K562 (cell line): ENCODE results near the gene TNNI2. TPM values are rescaled to one million over a fixed set of nuclear protein-coding genes. Genes with fewer than 3 reads are reported as not detected.

Experiments
- ATAC-seq: fragments of 200-7000 bp; cut with Tn5 transposase; 3 replicates; pipeline ENCODE4 v1.9.1; 2020; ENCODE audit warnings: moderate library complexity
- BruUV-seq: library from RNA; stranded (reverse); fragments of 400-500 nt; replicated peaks from 2 replicates; lab custom pipeline; 2021; lab: Mats Ljungman, UMichigan
- CTCF ChIA-PET: fragments of 300-600 bp; formaldehyde crosslinking; extraction: SDS; loops from one replicate; lab custom pipeline; 2021; ENCODE audit warnings: low intra/inter-chr PET ratio; lab: Yijun Ruan, JAX
- POLR2A ChIA-PET: fragments of 300-600, 350-650 bp; sonication (Branson Sonifier 250); formaldehyde crosslinking; extraction: SDS; loops from one replicate; lab custom pipeline; 2021; ENCODE audit warnings: antibody characterized with exemption, inconsistent platforms; lab: Yijun Ruan, JAX
- DNase-seq, 4 experiments: peaks; one replicate each; pipeline versions ENCODE4 v3.0.0 to v3.0.0-alpha.2; 2011 to 2018; ENCODE audit warnings: low spot score in 3 of 4, mixed read lengths in 3 of 4; ENCODE audit errors: extremely low read depth in 1 of 4
- FAIRE-seq: peaks from 2 replicates; lab custom pipeline; 2011; peaks lifted over from hg19 to GRCh38; lab: Jason Lieb, UNC
- H2AFZ ChIP-seq: 2 replicates; pipeline ENCODE4 v1.6.0; 2011; ENCODE audit warnings: low read depth, low read length, control low read depth, inconsistent platforms
- H3K27ac ChIP-seq: fragments of 200-600 bp; 3 replicates; pipeline ENCODE4 v1.8.0; 2011; ENCODE audit warnings: low read depth, mild to moderate bottlenecking, control low read depth, inconsistent platforms, low read length, moderate library complexity, mixed read lengths; ENCODE audit errors: extremely low read depth
- H3K27me3 ChIP-seq, 2 experiments: fragments of 300-600 bp in 1 of 2; 2 replicates in 1 of 2; 3 replicates in 1 of 2; pipeline versions ENCODE4 v1.6.0 to v1.8.0; 2011; ENCODE audit warnings: inconsistent platforms in 2 of 2, low read length in 2 of 2, mild to moderate bottlenecking in 1 of 2, mixed read lengths in 1 of 2, moderate library complexity in 1 of 2; ENCODE audit not compliant: control insufficient read depth in 2 of 2, insufficient read depth in 2 of 2
- H3K36me3 ChIP-seq: fragments of 300-600 bp; 3 replicates; pipeline ENCODE4 v1.8.0; 2011; ENCODE audit warnings: mild to moderate bottlenecking, low read length, inconsistent platforms; ENCODE audit not compliant: control insufficient read depth, insufficient read depth
- H3K4me1 ChIP-seq, 2 experiments: fragments of 200-600 bp in 1 of 2; replicated peaks in 1 of 2; 2 replicates in 1 of 2; 3 replicates in 1 of 2; pipeline versions ENCODE4 v1.5.1 to v1.8.0; 2011; ENCODE audit warnings: inconsistent platforms in 2 of 2, low read length in 2 of 2, mild to moderate bottlenecking in 1 of 2, mixed read lengths in 1 of 2, moderate library complexity in 1 of 2; ENCODE audit not compliant: control insufficient read depth in 2 of 2, insufficient read depth in 2 of 2
- H3K4me2 ChIP-seq: 2 replicates; pipeline ENCODE4 v1.6.1; 2011; ENCODE audit warnings: low read length, control low read depth, inconsistent platforms, mixed read lengths; ENCODE audit not compliant: insufficient read depth
- H3K4me3 ChIP-seq: fragments of 200-600 bp; sonication (generic), shearing (Covaris generic); 2 replicates; pipeline ENCODE4 v1.5.1; 2016; ENCODE audit warnings: control low read depth, inconsistent platforms
- H3K79me2 ChIP-seq: fragments of 200-600 bp; 3 replicates; pipeline ENCODE4 v1.8.0; 2011; ENCODE audit warnings: low read length, inconsistent platforms; ENCODE audit not compliant: control insufficient read depth, insufficient read depth
- H3K9ac ChIP-seq, 2 experiments: 2 replicates each; pipeline versions ENCODE4 v1.6.0 to v1.6.1; 2011; ENCODE audit warnings: low read depth in 2 of 2, low read length in 2 of 2, control low read depth in 1 of 2, inconsistent platforms in 1 of 2, mild to moderate bottlenecking in 1 of 2, mixed read lengths in 1 of 2; ENCODE audit not compliant: insufficient read depth in 1 of 2
- H3K9me1 ChIP-seq: one replicate; pipeline ENCODE4 v1.6.0; 2011; ENCODE audit warnings: inconsistent platforms, mild to moderate bottlenecking, low read length, moderate library complexity; ENCODE audit not compliant: control insufficient read depth, insufficient read depth
- H3K9me3 ChIP-seq: replicated peaks from 2 replicates; pipeline ENCODE4 v1.5.1; 2011; ENCODE audit warnings: low read depth, low read length, inconsistent platforms; ENCODE audit not compliant: control insufficient read depth, insufficient read depth
- H4K20me1 ChIP-seq: replicated peaks from 2 replicates; pipeline ENCODE4 v1.6.1; 2011; ENCODE audit warnings: low read length, inconsistent platforms, mixed read lengths; ENCODE audit not compliant: control insufficient read depth, insufficient read depth
- CREBBP ChIP-seq: IDR thresholded peaks from one replicate; pipeline ENCODE4 v1.6.1; 2012; ENCODE audit warnings: low read depth, mild to moderate bottlenecking, control low read depth, inconsistent platforms, low read length
- DACH1 ChIP-seq: fragments of 450-650 bp; IDR thresholded peaks from 2 replicates; pipeline ENCODE4 v1.6.1; 2018; ENCODE audit not compliant: partially characterized antibody
- DIDO1 ChIP-seq: fragments of 450-650 bp; IDR thresholded peaks from 2 replicates; pipeline ENCODE4 v1.6.1; 2016; ENCODE audit warnings: low read depth, missing biosample characterization, missing genetic modification characterization
- MEF2D ChIP-seq: conservative IDR thresholded peaks from 2 replicates; pipeline ENCODE4 v1.6.1; 2016; ENCODE audit warnings: low read depth, missing genetic modification characterization, missing compliant biosample characterization
- NEUROD1 ChIP-seq: fragments of 150-350 bp; IDR thresholded peaks from 2 replicates; pipeline ENCODE4 v1.6.1; 2014; ENCODE audit warnings: borderline replicate concordance, low read length, low read depth; ENCODE audit not compliant: partially characterized antibody
- NFIC ChIP-seq: fragments of 450-650 bp; IDR thresholded peaks from 2 replicates; pipeline ENCODE4 v1.6.1; 2017; ENCODE audit warnings: mild to moderate bottlenecking, inconsistent platforms
- SMARCE1 ChIP-seq: fragments of 450-650 bp; IDR thresholded peaks from 2 replicates; pipeline ENCODE4 v1.7.1; 2016; ENCODE audit warnings: mild to moderate bottlenecking
- ZNF124 ChIP-seq: sonication (generic); formaldehyde crosslinking; IDR thresholded peaks from 2 replicates; pipeline ENCODE4 v1.8.1; 2022; ENCODE audit warnings: missing genetic modification reagents
- WGBS: fragments of 100-300 bp; shearing (Covaris generic); methylation state at CpG from one replicate; pipeline ENCODE4 v1.1.6; 2016; ENCODE audit warnings: low coverage, mixed read lengths; ENCODE audit not compliant: insufficient coverage; ENCODE audit errors: missing lambda C conversion rate; 5-methylcytosine and 5-hydroxymethylcytosine counted together
- in situ Hi-C: fragments of 300-500 bp; cut with MboI; formaldehyde crosslinking; loops from 4 replicates; pipeline ENCODE4 v1.15.0; 2018; ENCODE audit warnings: inconsistent platforms, mixed read lengths
- intact Hi-C: fragments of 100-400 bp; cut with micrococcal nuclease; formaldehyde crosslinking; loops from 2 replicates; pipeline ENCODE4 v1.14.2; 2022
- polyA plus RNA-seq, 8 experiments: library from polyadenylated mRNA; depleted of rRNA in 4 of 8; stranded (reverse) in 5 of 8; unstranded in 3 of 8; fragments of >200 nt; fragmentation: Nextera tagmentation in 2 of 8; fragmentation: Illumina TruSeq in 1 of 8; extraction: Ambion mirVana in 2 of 8; extraction: Trizol in 1 of 8; gene quantifications; 2 replicates each; pipeline versions ENCODE4 v1.2.1 to v1.2.3, GENCODE V29; 2011 to 2014; ENCODE audit warnings: inconsistent platforms in 1 of 8, missing spikeins in 1 of 8
- total RNA-seq, 7 experiments: library from RNA; depleted of rRNA in 6 of 7; stranded (reverse); fragments of >200 nt in 6 of 7; fragmentation: Illumina TruSeq in 2 of 7; extraction: Trizol in 2 of 7; gene quantifications; 2 replicates each; pipeline versions ENCODE4 v1.2.1 to v1.2.3, GENCODE V29; 2011 to 2021; ENCODE audit warnings: low replicate concordance in 1 of 7
- TF ChIP-seq, protein P1 (sequence below): fragments of 450-650 bp; IDR thresholded peaks from 2 replicates; pipeline ENCODE4 v1.6.1; 2016; ENCODE audit warnings: mild to moderate bottlenecking, moderate library complexity
- TF ChIP-seq, protein P2 (sequence below), 2 experiments: fragments of 450-650 bp; conservative IDR thresholded peaks; 2 replicates each; pipeline ENCODE4 v1.6.1; 2017; ENCODE audit warnings: mild to moderate bottlenecking in 2 of 2, moderate library complexity in 2 of 2

Gene TNNI2
- total and polyA plus RNA-seq, 9 of the 15 experiments (the other 6 are each of a cell fraction or from before 2014, with no cell fraction given), result not detected

DNA sequence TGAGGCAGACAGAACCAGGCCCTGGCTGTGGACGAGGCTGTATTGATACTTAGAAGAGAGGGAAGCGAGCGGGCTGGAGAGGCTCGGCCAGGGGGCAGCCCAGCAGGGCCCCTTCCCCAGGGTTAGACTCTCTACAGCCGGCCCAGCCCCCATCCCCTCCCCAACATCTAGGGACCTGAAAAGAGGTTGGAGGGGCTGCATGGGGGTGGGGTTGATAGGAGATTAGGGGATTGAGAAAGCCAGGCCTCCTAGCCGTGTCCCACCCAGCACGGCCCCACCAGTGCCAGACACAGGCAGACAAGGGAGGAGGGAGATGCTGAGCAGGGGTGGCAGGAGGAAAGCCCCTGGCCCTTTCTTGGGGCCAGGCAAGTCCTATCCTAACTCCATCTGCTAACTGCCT lies 19.8 kb downstream of the TNNI2 start:
- Histone ChIP-seq H3K9me1 (no peaks in the 10 kb centered on the region), H3K27me3 (peaks cover 4 to 59% of the 10 kb centered on the region in 2 experiments; a peak in 3 of 5 replicates), H3K27ac (no peak overlapping the region), H3K4me3 (no peak overlapping the region), H3K36me3 (no peaks in the 10 kb centered on the region), H3K4me1 (peaks cover 0 to 13% of the 10 kb centered on the region in 2 experiments; a peak in 2 of 5 replicates), H3K79me2 (no peaks in the 10 kb centered on the region), H3K9me3 (no peaks in the 10 kb centered on the region), H2AFZ (no peak overlapping the region), H3K9ac (no peak overlapping the region), H4K20me1 (peaks cover 3% of the 10 kb centered on the region), H3K4me2 (no peak overlapping the region)
- no peak for FAIRE-seq
- CTCF ChIA-PET, result no interaction called here
- in situ Hi-C loops (loop anchor here (10.0 kb wide), 1 partner anchor 296 kb away; no protein-coding TSS in a partner anchor), intact Hi-C loops (no loop called here)
- no peak for ATAC-seq
- POLR2A ChIA-PET, result interaction anchor here (0.6 kb wide), 1 partner anchor 101 kb away, joined by 3 read pairs; no protein-coding TSS in a partner anchor
- 2% methylated on average over 7 of the region's 7 CpGs for WGBS
- DNase-seq, result no peak
- BruUV-seq, result no TSS peak
- TF ChIP-seq DACH1 (no peak), NEUROD1 (no peak), DIDO1 (tag) (no peak), SMARCE1 (no peak), MEF2D (no peak), NFIC (no peak), CREBBP (no peak), ZNF124 (CRISPR knock-in tag) (no peak)
- TF ChIP-seq, protein P1, sequence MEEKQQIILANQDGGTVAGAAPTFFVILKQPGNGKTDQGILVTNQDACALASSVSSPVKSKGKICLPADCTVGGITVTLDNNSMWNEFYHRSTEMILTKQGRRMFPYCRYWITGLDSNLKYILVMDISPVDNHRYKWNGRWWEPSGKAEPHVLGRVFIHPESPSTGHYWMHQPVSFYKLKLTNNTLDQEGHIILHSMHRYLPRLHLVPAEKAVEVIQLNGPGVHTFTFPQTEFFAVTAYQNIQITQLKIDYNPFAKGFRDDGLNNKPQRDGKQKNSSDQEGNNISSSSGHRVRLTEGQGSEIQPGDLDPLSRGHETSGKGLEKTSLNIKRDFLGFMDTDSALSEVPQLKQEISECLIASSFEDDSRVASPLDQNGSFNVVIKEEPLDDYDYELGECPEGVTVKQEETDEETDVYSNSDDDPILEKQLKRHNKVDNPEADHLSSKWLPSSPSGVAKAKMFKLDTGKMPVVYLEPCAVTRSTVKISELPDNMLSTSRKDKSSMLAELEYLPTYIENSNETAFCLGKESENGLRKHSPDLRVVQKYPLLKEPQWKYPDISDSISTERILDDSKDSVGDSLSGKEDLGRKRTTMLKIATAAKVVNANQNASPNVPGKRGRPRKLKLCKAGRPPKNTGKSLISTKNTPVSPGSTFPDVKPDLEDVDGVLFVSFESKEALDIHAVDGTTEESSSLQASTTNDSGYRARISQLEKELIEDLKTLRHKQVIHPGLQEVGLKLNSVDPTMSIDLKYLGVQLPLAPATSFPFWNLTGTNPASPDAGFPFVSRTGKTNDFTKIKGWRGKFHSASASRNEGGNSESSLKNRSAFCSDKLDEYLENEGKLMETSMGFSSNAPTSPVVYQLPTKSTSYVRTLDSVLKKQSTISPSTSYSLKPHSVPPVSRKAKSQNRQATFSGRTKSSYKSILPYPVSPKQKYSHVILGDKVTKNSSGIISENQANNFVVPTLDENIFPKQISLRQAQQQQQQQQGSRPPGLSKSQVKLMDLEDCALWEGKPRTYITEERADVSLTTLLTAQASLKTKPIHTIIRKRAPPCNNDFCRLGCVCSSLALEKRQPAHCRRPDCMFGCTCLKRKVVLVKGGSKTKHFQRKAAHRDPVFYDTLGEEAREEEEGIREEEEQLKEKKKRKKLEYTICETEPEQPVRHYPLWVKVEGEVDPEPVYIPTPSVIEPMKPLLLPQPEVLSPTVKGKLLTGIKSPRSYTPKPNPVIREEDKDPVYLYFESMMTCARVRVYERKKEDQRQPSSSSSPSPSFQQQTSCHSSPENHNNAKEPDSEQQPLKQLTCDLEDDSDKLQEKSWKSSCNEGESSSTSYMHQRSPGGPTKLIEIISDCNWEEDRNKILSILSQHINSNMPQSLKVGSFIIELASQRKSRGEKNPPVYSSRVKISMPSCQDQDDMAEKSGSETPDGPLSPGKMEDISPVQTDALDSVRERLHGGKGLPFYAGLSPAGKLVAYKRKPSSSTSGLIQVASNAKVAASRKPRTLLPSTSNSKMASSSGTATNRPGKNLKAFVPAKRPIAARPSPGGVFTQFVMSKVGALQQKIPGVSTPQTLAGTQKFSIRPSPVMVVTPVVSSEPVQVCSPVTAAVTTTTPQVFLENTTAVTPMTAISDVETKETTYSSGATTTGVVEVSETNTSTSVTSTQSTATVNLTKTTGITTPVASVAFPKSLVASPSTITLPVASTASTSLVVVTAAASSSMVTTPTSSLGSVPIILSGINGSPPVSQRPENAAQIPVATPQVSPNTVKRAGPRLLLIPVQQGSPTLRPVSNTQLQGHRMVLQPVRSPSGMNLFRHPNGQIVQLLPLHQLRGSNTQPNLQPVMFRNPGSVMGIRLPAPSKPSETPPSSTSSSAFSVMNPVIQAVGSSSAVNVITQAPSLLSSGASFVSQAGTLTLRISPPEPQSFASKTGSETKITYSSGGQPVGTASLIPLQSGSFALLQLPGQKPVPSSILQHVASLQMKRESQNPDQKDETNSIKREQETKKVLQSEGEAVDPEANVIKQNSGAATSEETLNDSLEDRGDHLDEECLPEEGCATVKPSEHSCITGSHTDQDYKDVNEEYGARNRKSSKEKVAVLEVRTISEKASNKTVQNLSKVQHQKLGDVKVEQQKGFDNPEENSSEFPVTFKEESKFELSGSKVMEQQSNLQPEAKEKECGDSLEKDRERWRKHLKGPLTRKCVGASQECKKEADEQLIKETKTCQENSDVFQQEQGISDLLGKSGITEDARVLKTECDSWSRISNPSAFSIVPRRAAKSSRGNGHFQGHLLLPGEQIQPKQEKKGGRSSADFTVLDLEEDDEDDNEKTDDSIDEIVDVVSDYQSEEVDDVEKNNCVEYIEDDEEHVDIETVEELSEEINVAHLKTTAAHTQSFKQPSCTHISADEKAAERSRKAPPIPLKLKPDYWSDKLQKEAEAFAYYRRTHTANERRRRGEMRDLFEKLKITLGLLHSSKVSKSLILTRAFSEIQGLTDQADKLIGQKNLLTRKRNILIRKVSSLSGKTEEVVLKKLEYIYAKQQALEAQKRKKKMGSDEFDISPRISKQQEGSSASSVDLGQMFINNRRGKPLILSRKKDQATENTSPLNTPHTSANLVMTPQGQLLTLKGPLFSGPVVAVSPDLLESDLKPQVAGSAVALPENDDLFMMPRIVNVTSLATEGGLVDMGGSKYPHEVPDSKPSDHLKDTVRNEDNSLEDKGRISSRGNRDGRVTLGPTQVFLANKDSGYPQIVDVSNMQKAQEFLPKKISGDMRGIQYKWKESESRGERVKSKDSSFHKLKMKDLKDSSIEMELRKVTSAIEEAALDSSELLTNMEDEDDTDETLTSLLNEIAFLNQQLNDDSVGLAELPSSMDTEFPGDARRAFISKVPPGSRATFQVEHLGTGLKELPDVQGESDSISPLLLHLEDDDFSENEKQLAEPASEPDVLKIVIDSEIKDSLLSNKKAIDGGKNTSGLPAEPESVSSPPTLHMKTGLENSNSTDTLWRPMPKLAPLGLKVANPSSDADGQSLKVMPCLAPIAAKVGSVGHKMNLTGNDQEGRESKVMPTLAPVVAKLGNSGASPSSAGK, result no peak
- TF ChIP-seq, protein P2, sequence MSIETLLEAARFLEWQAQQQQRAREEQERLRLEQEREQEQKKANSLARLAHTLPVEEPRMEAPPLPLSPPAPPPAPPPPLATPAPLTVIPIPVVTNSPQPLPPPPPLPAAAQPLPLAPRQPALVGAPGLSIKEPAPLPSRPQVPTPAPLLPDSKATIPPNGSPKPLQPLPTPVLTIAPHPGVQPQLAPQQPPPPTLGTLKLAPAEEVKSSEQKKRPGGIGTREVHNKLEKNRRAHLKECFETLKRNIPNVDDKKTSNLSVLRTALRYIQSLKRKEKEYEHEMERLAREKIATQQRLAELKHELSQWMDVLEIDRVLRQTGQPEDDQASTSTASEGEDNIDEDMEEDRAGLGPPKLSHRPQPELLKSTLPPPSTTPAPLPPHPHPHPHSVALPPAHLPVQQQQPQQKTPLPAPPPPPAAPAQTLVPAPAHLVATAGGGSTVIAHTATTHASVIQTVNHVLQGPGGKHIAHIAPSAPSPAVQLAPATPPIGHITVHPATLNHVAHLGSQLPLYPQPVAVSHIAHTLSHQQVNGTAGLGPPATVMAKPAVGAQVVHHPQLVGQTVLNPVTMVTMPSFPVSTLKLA (conservative IDR thresholded peaks at IDR 0.05), result no peak
